GM19043 (cell line): ENCODE data around the gene REEP2.
"Not testable (repeated sequence)": the region's sequence is repeated elsewhere in the genome, so short reads cannot be mapped to it uniquely, and the experiment has no call there.

Source experiments
- ATAC-seq: cut with Tn5 transposase; IDR thresholded peaks from one replicate; pipeline ENCODE4 v1.9.1; 2021; ENCODE audit warnings: low read depth; ENCODE audit not compliant: unreplicated experiment

Gene REEP2

GRCh38 chr5:138466125-138466899 is 27.5 kb downstream of the REEP2 start:
- ATAC-seq = no peak

GRCh38 chr5:138466900-138467710 is 28.2 kb downstream of the REEP2 start:
- no peak for ATAC-seq

GRCh38 chr5:138467711-138468132 is 28.9 kb downstream of the REEP2 start:
- ATAC-seq = no peak

GRCh38 chr5:138468133-138468965 is 29.5 kb downstream of the REEP2 start:
- ATAC-seq = no peak

GRCh38 chr5:138468966-138469539 is 30.2 kb downstream of the REEP2 start:
- ATAC-seq = no peak

- ATAC-seq = no peak
These were observed 30.9 kb downstream of the REEP2 start for GRCh38 chr5:138469540-138470321.

GRCh38 chr5:138470322-138471051 is 31.6 kb downstream of the REEP2 start:
- no peak for ATAC-seq

GRCh38 chr5:138471052-138471361 is 32.1 kb downstream of the REEP2 start:
- no peak for ATAC-seq

GRCh38 chr5:138472353-138472752 is 33.5 kb downstream of the REEP2 start:
- ATAC-seq = no peak

GRCh38 chr5:138473151-138473550 is 34.3 kb downstream of the REEP2 start:
- not testable (repeated sequence) for ATAC-seq

GRCh38 chr5:138476918-138477317 is 38.1 kb downstream of the REEP2 start:
- ATAC-seq = no peak

- no peak for ATAC-seq
These were observed 43.8 kb downstream of the REEP2 start for GRCh38 chr5:138482638-138483037.

- no peak for ATAC-seq
These were observed 49.7 kb downstream of the REEP2 start for GRCh38 chr5:138488481-138488945.

- no peak for ATAC-seq
These were observed 50.8 kb downstream of the REEP2 start for GRCh38 chr5:138489683-138490061.

- no peak for ATAC-seq
These were observed 51.9 kb downstream of the REEP2 start for GRCh38 chr5:138490648-138491283.

GRCh38 chr5:138491284-138491648 is 52.4 kb downstream of the REEP2 start:
- no peak for ATAC-seq

GRCh38 chr5:138491669-138492559 is 53.1 kb downstream of the REEP2 start:
- peak; percentile 100 for ATAC-seq

GRCh38 chr5:138492560-138493045 is 53.7 kb downstream of the REEP2 start:
- no peak for ATAC-seq
